GM12878 (cell line): ENCODE measurements around the gene HLTF. TPM values are rescaled to one million over a fixed set of nuclear protein-coding genes. Genes with fewer than 3 reads are reported as not detected.

ENCODE experiments used
- ATAC-seq: fragments of 200-7000 bp; cut with Tn5 transposase; 3 replicates; pipeline ENCODE4 v1.9.1; 2020; ENCODE audit warnings: mild to moderate bottlenecking, moderate library complexity
- BruUV-seq: library from RNA; stranded (reverse); fragments of 400-500 nt; replicated peaks from 2 replicates; lab custom pipeline; 2021; lab: Mats Ljungman, UMichigan
- CTCF ChIA-PET: fragments of 300-600 bp; sonication (Branson Sonifier 250); formaldehyde crosslinking; extraction: SDS; loops from one replicate; lab custom pipeline; 2021; ENCODE audit warnings: inconsistent platforms; lab: Yijun Ruan, JAX
- POLR2A ChIA-PET: fragments of 350-600 bp; formaldehyde crosslinking; extraction: SDS; loops from one replicate; lab custom pipeline; 2021; ENCODE audit warnings: inconsistent platforms; lab: Charles Lee
- RAD21 ChIA-PET: fragments of 300-600 bp; sonication (Branson Sonifier 250); formaldehyde crosslinking; loops from one replicate; lab custom pipeline; 2023; ENCODE audit warnings: antibody characterized with exemption; ENCODE audit not compliant: unreplicated experiment; lab: Charles Lee
- SMC1A ChIA-PET: fragments of 300-600 bp; sonication (Branson Sonifier 250); formaldehyde crosslinking; loops from one replicate; lab custom pipeline; 2023; ENCODE audit not compliant: unreplicated experiment, uncharacterized antibody; lab: Charles Lee
- DNase-seq: peaks from one replicate; pipeline ENCODE4 v3.0.0-alpha.2; 2011; ENCODE audit warnings: low read depth, low spot score
- FAIRE-seq: peaks from 3 replicates; lab custom pipeline; 2011; peaks lifted over from hg19 to GRCh38; lab: Jason Lieb, UNC
- H2AFZ ChIP-seq: 2 replicates; pipeline ENCODE4 v1.6.0; 2011; ENCODE audit warnings: low read depth, low read length, control low read depth; ENCODE audit not compliant: control insufficient read depth
- H3K27ac ChIP-seq: 2 replicates; pipeline ENCODE4 v1.5.1; 2011; ENCODE audit warnings: control low read depth; ENCODE audit not compliant: control insufficient read depth, insufficient read depth
- H3K27me3 ChIP-seq, 2 experiments: replicated peaks in 1 of 2; 2 replicates each; pipeline versions ENCODE4 v1.6.0 to v1.6.1; 2011; ENCODE audit warnings: low read length in 1 of 2; ENCODE audit not compliant: control insufficient read depth in 2 of 2, insufficient read depth in 2 of 2
- H3K36me3 ChIP-seq, 2 experiments: 2 replicates each; pipeline ENCODE4 v1.5.1; 2011; ENCODE audit warnings: low read length in 1 of 2; ENCODE audit not compliant: control insufficient read depth in 2 of 2, insufficient read depth in 2 of 2
- H3K4me1 ChIP-seq: 2 replicates; pipeline ENCODE4 v1.6.1; 2011; ENCODE audit warnings: mild to moderate bottlenecking, low read length, moderate library complexity, mixed read lengths; ENCODE audit not compliant: control insufficient read depth, insufficient read depth
- H3K4me2 ChIP-seq: 2 replicates; pipeline ENCODE4 v1.6.0; 2011; ENCODE audit warnings: control low read depth; ENCODE audit not compliant: control insufficient read depth, insufficient read depth
- H3K4me3 ChIP-seq: fragments of 200-600 bp; sonication (generic); 2 replicates; pipeline ENCODE4 v1.5.1; 2016
- H3K79me2 ChIP-seq: 2 replicates; pipeline ENCODE4 v1.6.0; 2011; ENCODE audit warnings: low read length; ENCODE audit not compliant: control insufficient read depth, insufficient read depth
- H3K9ac ChIP-seq: 2 replicates; pipeline ENCODE4 v1.8.0; 2011; ENCODE audit warnings: low read length, control low read depth, mixed read lengths; ENCODE audit not compliant: control insufficient read depth, insufficient read depth
- H3K9me3 ChIP-seq: replicated peaks from 3 replicates; pipeline ENCODE4 v1.5.1; 2011; ENCODE audit warnings: mild to moderate bottlenecking, low read length; ENCODE audit not compliant: control insufficient read depth, insufficient read depth
- H4K20me1 ChIP-seq: 2 replicates; pipeline ENCODE4 v1.6.0; 2011; ENCODE audit not compliant: control insufficient read depth, insufficient read depth
- BACH1 ChIP-seq: fragments of 450-650 bp; IDR thresholded peaks from 2 replicates; pipeline ENCODE4 v1.6.1; 2017; ENCODE audit warnings: mild to moderate bottlenecking, borderline replicate concordance
- CREM ChIP-seq: IDR thresholded peaks from 2 replicates; pipeline ENCODE4 v1.6.1; 2014; ENCODE audit warnings: antibody characterized with exemption, low read depth
- CTCF ChIP-seq, 3 experiments: IDR thresholded peaks in 2 of 3; conservative IDR thresholded peaks in 1 of 3; 2 replicates each; pipeline ENCODE4 v1.5.1; 2011; ENCODE audit warnings: low read depth in 3 of 3, low read length in 3 of 3, mild to moderate bottlenecking in 3 of 3, control low read depth in 2 of 3, moderate library complexity in 2 of 3, inconsistent platforms in 1 of 3, mixed read lengths in 1 of 3; ENCODE audit not compliant: control insufficient read depth in 2 of 3, insufficient read depth in 1 of 3; ENCODE audit errors: extremely low read depth in 1 of 3
- HSF1 ChIP-seq: fragments of 150-350 bp; IDR thresholded peaks from 2 replicates; pipeline ENCODE4 v1.6.1; 2014; ENCODE audit warnings: mild to moderate bottlenecking, low read depth, low read length
- NFXL1 ChIP-seq: fragments of 450-650 bp; IDR thresholded peaks from 2 replicates; pipeline ENCODE4 v1.6.1; 2017; ENCODE audit warnings: antibody characterized with exemption, mild to moderate bottlenecking, borderline replicate concordance
- NFYA ChIP-seq: IDR thresholded peaks from 2 replicates; pipeline ENCODE4 v1.6.1; 2011; ENCODE audit warnings: low read depth, mild to moderate bottlenecking, low read length, improper control_type of control experiment, borderline replicate concordance
- NKRF ChIP-seq: fragments of 450-650 bp; conservative IDR thresholded peaks from 2 replicates; pipeline ENCODE4 v1.6.1; 2017; ENCODE audit warnings: mild to moderate bottlenecking, moderate library complexity
- RAD51 ChIP-seq: fragments of 450-650 bp; IDR thresholded peaks from 2 replicates; pipeline ENCODE4 v1.6.1; 2016; ENCODE audit warnings: moderate library complexity, mild to moderate bottlenecking, inconsistent platforms
- REST ChIP-seq: IDR thresholded peaks from 2 replicates; pipeline ENCODE4 v1.6.1; 2012; ENCODE audit warnings: mild to moderate bottlenecking, low read depth, low read length
- SMAD5 ChIP-seq: IDR thresholded peaks from 2 replicates; pipeline ENCODE4 v1.6.1; 2016; ENCODE audit warnings: antibody characterized with exemption, low read depth
- SREBF1 ChIP-seq: IDR thresholded peaks from 2 replicates; pipeline ENCODE4 v1.6.1; 2012; ENCODE audit warnings: mild to moderate bottlenecking, low read length
- YY1 ChIP-seq: IDR thresholded peaks from 2 replicates; pipeline ENCODE4 v1.6.1; 2011; ENCODE audit warnings: low read depth, mild to moderate bottlenecking, low read length
- ZZZ3 ChIP-seq: IDR thresholded peaks from 2 replicates; pipeline ENCODE4 v1.6.1; 2011; ENCODE audit warnings: low read depth; ENCODE audit not compliant: control insufficient read depth, insufficient read length
- WGBS: methylation state at CpG from one replicate; pipeline ENCODE4 v1.1.6; 2016; ENCODE audit warnings: low lambda C conversion rate; ENCODE audit not compliant: insufficient replicate concordance, insufficient coverage; ENCODE audit errors: missing lambda C conversion rate; 5-methylcytosine and 5-hydroxymethylcytosine counted together
- in situ Hi-C: fragments of 300-500 bp; cut with MboI; formaldehyde crosslinking; loops from 9 replicates; pipeline ENCODE4 v1.14.3; 2018; ENCODE audit warnings: mixed read lengths
- intact Hi-C: fragments of 100-400 bp; cut with micrococcal nuclease; formaldehyde crosslinking; loops from one replicate; pipeline ENCODE4 v1.14.2; 2022; ENCODE audit not compliant: unreplicated experiment
- polyA plus RNA-seq, 11 experiments: library from polyadenylated mRNA; depleted of rRNA in 4 of 11; unstranded in 6 of 11; stranded (reverse) in 5 of 11; fragments of >200 nt; fragmentation: Nextera tagmentation in 4 of 11; fragmentation: Illumina TruSeq in 1 of 11; extraction: Ambion mirVana in 4 of 11; extraction: Trizol in 1 of 11; gene quantifications; 1 replicate in 1 of 11; 2 replicates in 10 of 11; pipeline versions ENCODE4 v1.2.1 to v1.2.3, GENCODE V29; 2011 to 2016; ENCODE audit warnings: inconsistent platforms in 2 of 11, missing spikeins in 2 of 11, low read depth in 1 of 11
- total RNA-seq, 4 experiments: library from RNA; depleted of rRNA in 3 of 4; stranded (reverse); fragments of >200 nt in 3 of 4; fragmentation: Illumina TruSeq in 1 of 4; extraction: Trizol in 1 of 4; gene quantifications; 2 replicates each; pipeline versions ENCODE4 v1.2.1 to v1.2.3, GENCODE V29; 2013 to 2021

Gene HLTF
- total and polyA plus RNA-seq, 10 of the 15 experiments (the other 5 are each of a cell fraction or from before 2014, with no cell fraction given), result 13.7 to 50.4 (median 31.7) TPM

- TF ChIP-seq CTCF (IDR thresholded peaks at IDR 0.05 in 2 of 3, conservative IDR thresholded peaks at IDR 0.05 in 1 of 3; ENCODE audit: control insufficient read depth in 2 of 3, extremely low read depth in 1 of 3, insufficient read depth in 1 of 3, low read depth in 3 of 3, low read length in 3 of 3) (no peak), NKRF (no peak), RAD51 (no peak), HSF1 (no peak)
Observed at GRCh38 chr3:149077628-149078027, 8.7 kb downstream of the HLTF start (continued).

GRCh38 chr3:149067883-149068282 is 18.4 kb downstream of the HLTF start:
- Histone ChIP-seq H2AFZ (no peak overlapping the region), H3K9me3 (no peaks in the 10 kb centered on the region), H3K4me3 (no peak overlapping the region), H3K79me2 (no peaks in the 10 kb centered on the region), H3K27me3 (no peaks in the 10 kb centered on the region), H3K4me1 (no peaks in the 10 kb centered on the region), H3K4me2 (no peak overlapping the region), H3K27ac (no peak overlapping the region), H3K36me3 (peaks cover 0 to 9% of the 10 kb centered on the region in 2 experiments; a peak in 2 of 4 replicates), H3K9ac (no peak overlapping the region), H4K20me1 (no peaks in the 10 kb centered on the region)
- FAIRE-seq (no peak), DNase-seq (no peak), ATAC-seq (no peak)
- BruUV-seq, result no TSS peak
- CTCF ChIA-PET, result no interaction called here
- SMC1A ChIA-PET, result interaction anchor here (1.6 kb wide), 2 partner anchors 10 to 25 kb away, joined by 3 read pairs; no protein-coding TSS in a partner anchor
- RAD21 ChIA-PET, result no interaction called here
- 97% methylated on average over 8 of the region's 8 CpGs for WGBS
- in situ Hi-C loops, result no loop called here
- intact Hi-C loops, result no loop called here
- POLR2A ChIA-PET, result no interaction called here
- TF ChIP-seq SMAD5 (no peak), NFYA (no peak), BACH1 (no peak), SREBF1 (no peak), NFXL1 (no peak), REST (no peak), CREM (no peak), YY1 (no peak), ZZZ3 (no peak)
